Breast epithelium (tissue), 4 donors: ENCODE measurements around the gene THBS2. TPM values are rescaled to one million over a fixed set of nuclear protein-coding genes. Genes with fewer than 3 reads are reported as not detected.

Experiments
- DNase-seq, 2 donors: peaks; one replicate each; pipeline ENCODE4 v3.0.0-alpha.2; 2019; ENCODE audit warnings: low spot score in 2 of 2
- H3K27ac ChIP-seq, 2 donors: fragments of 200-600 bp; sonication (generic) in 1 of 2; one replicate each; pipeline ENCODE4 v1.5.1; 2016 to 2019; ENCODE audit warnings: mild to moderate bottlenecking in 1 of 2
- H3K27me3 ChIP-seq, 2 donors: fragments of 200-600 bp; sonication (generic) in 1 of 2; one replicate each; pipeline versions ENCODE4 v1.5.1 to v1.6.0; 2017 to 2019; ENCODE audit warnings: control low read depth in 1 of 2, mild to moderate bottlenecking in 1 of 2
- H3K36me3 ChIP-seq: fragments of 200-600 bp; one replicate; pipeline ENCODE4 v1.5.1; 2019
- H3K4me1 ChIP-seq, 2 donors: fragments of 200-600 bp; sonication (generic); one replicate each; pipeline ENCODE4 v1.5.1; 2016 to 2019; ENCODE audit warnings: control low read depth in 1 of 2
- H3K4me3 ChIP-seq, 3 donors: fragments of 200-600 bp; sonication (generic); 1 replicate in 2 of 3; 2 replicates in 1 of 3; pipeline ENCODE4 v1.5.1; 2016 to 2019; ENCODE audit warnings: mild to moderate bottlenecking in 3 of 3, moderate library complexity in 2 of 3
- H3K9me3 ChIP-seq, 2 donors: fragments of 200-600 bp; sonication (generic) in 1 of 2; one replicate each; pipeline ENCODE4 v1.5.1; 2016 to 2019; ENCODE audit warnings: control low read depth in 1 of 2
- POLR2A ChIP-seq: fragments of 450-650 bp; IDR thresholded peaks from one replicate; pipeline ENCODE4 v1.6.1; 2016; ENCODE audit warnings: antibody characterized with exemption, mild to moderate bottlenecking, moderate library complexity
- POLR2AphosphoS5 ChIP-seq, 3 donors: sonication (generic); formaldehyde crosslinking; IDR thresholded peaks; one replicate each; pipeline ENCODE4 v1.6.1; 2017; ENCODE audit warnings: antibody characterized with exemption in 3 of 3
- intact Hi-C: fragments of 100-400 bp; cut with DNase I; formaldehyde crosslinking; loops from one replicate; pipeline ENCODE4 v1.15.1; 2023; ENCODE audit warnings: low total_unique reads
- total RNA-seq, 3 donors: library from RNA; depleted of rRNA; stranded (reverse); fragments of >200 nt; gene quantifications; one replicate each; pipeline ENCODE4 v1.1.0, GENCODE V29; 2016
- TF ChIP-seq, protein P1 (sequence below), 3 donors: fragments of 450-650 bp; IDR thresholded peaks; one replicate each; pipeline ENCODE4 v1.5.1; 2016 to 2017; ENCODE audit warnings: antibody characterized with exemption in 3 of 3, mild to moderate bottlenecking in 3 of 3, moderate library complexity in 3 of 3

The THBS2 gene
- total RNA-seq, 3 donors from 2014 or later, result 31.9 to 145 (median 73.0) TPM

DNA sequence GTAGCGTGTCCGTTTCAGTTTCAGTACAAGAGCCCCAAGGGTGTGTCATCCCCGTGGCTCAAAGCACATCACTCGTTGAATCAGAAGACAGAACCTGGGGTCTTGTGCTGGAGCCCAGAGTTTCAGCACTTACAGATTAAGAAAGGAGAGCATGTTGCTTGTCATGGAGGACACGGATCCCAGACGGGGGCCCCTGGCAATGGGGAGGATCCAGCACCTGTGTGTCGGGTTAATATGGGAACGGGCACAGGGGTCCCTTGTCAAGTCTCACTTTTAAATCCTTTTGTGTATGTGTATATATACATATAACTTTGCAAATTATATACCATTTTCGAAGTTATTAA is 23.4 kb downstream of the THBS2 start:
- Histone ChIP-seq H3K36me3 (no peaks in the 10 kb centered on the region), H3K27ac (peak overlapping the region; percentile 38 to 68), H3K4me3 (no peak overlapping the region), H3K9me3 (no peaks in the 10 kb centered on the region), H3K4me1 (no peaks in the 10 kb centered on the region), H3K27me3 (no peaks in the 10 kb centered on the region)
- TF ChIP-seq POLR2AphosphoS5 (IDR thresholded peaks at IDR 0.05) (no peak), POLR2A (no peak)
- TF ChIP-seq, protein P1, sequence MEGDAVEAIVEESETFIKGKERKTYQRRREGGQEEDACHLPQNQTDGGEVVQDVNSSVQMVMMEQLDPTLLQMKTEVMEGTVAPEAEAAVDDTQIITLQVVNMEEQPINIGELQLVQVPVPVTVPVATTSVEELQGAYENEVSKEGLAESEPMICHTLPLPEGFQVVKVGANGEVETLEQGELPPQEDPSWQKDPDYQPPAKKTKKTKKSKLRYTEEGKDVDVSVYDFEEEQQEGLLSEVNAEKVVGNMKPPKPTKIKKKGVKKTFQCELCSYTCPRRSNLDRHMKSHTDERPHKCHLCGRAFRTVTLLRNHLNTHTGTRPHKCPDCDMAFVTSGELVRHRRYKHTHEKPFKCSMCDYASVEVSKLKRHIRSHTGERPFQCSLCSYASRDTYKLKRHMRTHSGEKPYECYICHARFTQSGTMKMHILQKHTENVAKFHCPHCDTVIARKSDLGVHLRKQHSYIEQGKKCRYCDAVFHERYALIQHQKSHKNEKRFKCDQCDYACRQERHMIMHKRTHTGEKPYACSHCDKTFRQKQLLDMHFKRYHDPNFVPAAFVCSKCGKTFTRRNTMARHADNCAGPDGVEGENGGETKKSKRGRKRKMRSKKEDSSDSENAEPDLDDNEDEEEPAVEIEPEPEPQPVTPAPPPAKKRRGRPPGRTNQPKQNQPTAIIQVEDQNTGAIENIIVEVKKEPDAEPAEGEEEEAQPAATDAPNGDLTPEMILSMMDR (IDR thresholded peaks at IDR 0.05), result no peak
- intact Hi-C loops, result no loop called here
- no peak for DNase-seq

GRCh38 chr6:169229615-169230321 is 23.9 kb downstream of the THBS2 start:
- peak overlapping the region in 2 of 3 donors; percentile 10 to 31 for H3K4me3 ChIP-seq
- H3K27me3 ChIP-seq, result no peaks in the 10 kb centered on the region
- peak in 1 of 3 donors; percentile 31 for TF ChIP-seq POLR2AphosphoS5 (IDR thresholded peaks at IDR 0.05)
- TF ChIP-seq POLR2A, result no peak
- TF ChIP-seq, protein P1 (IDR thresholded peaks at IDR 0.05), result no peak
- no peaks in the 10 kb centered on the region for H3K9me3 ChIP-seq
- DNase-seq, result peak in 1 of 2 donors; percentile 50
- H3K4me1 ChIP-seq, result no peaks in the 10 kb centered on the region
- intact Hi-C loops, result no loop called here
- no peaks in the 10 kb centered on the region for H3K36me3 ChIP-seq
- H3K27ac ChIP-seq, result peak overlapping the region; percentile 63 to 68

- no peak overlapping the region for H3K4me3 ChIP-seq
- H3K9me3 ChIP-seq, result no peaks in the 10 kb centered on the region
- H3K27ac ChIP-seq, result no peak overlapping the region
- no peak for TF ChIP-seq POLR2AphosphoS5 (IDR thresholded peaks at IDR 0.05)
- no peaks in the 10 kb centered on the region for H3K27me3 ChIP-seq
- H3K36me3 ChIP-seq, result no peaks in the 10 kb centered on the region
- intact Hi-C loops, result no loop called here
- DNase-seq, result no peak
- H3K4me1 ChIP-seq, result no peaks in the 10 kb centered on the region
Measured at GRCh38 chr6:169227116-169227515, 26.5 kb downstream of the THBS2 start.

DNA sequence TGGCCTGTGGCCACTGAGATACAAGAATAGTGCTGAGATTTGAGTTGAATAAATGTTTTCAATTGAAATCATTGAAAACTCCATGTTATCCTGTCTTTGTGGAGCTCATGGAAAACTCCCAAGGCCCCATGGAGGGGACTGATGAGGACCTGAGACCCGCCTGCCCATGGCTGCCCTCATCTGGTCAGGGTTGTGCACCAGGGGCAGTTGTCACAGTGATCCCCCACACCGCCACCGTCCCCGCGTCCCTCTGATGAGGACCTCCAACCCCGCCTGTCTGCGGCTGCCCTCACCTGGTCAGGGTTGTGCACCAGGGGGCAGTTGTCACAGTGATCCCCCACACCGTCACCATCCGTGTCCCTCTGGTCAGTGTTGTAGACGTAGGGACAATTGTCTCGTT is 27.8 kb downstream of the THBS2 start:
- no peaks in the 10 kb centered on the region for H3K9me3 ChIP-seq
- H3K27me3 ChIP-seq, result no peaks in the 10 kb centered on the region
- TF ChIP-seq, protein P1 (IDR thresholded peaks at IDR 0.05), result no peak
- TF ChIP-seq POLR2A (no peak), POLR2AphosphoS5 (IDR thresholded peaks at IDR 0.05) (no peak)
- no peaks in the 10 kb centered on the region for H3K36me3 ChIP-seq
- H3K4me1 ChIP-seq, result no peaks in the 10 kb centered on the region
- no peak for DNase-seq
- intact Hi-C loops, result no loop called here
- no peak overlapping the region for H3K4me3 ChIP-seq
- H3K27ac ChIP-seq, result peak overlapping the region in 1 of 2 donors; percentile 63

DNA sequence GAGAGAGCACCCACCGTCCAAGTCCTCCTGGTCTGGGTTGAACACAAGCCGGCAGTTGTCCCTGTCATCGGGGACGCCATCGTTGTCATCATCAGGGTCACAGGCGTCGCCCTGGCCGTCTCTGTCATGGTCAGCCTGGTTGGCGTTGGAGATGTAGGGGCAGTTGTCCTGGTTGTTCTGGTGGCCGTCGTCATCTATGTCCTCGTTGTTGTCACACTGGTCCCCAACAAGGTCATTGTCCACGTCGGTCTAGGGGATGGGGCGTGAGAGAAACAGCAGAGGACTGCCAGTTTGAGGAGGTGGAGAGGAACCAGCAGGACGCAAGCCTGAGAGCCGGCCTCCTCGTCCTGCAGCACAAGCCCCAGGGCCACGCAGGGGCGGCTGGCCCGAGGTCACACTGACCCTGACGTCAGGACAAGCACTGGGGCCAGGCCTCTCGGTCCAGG is 28.5 kb downstream of the THBS2 start:
- Histone ChIP-seq H3K9me3 (no peaks in the 10 kb centered on the region), H3K27me3 (no peaks in the 10 kb centered on the region), H3K27ac (peak overlapping the region in 1 of 2 donors; percentile 63), H3K4me3 (no peak overlapping the region), H3K4me1 (no peaks in the 10 kb centered on the region), H3K36me3 (no peaks in the 10 kb centered on the region)
- intact Hi-C loops, result no loop called here
- TF ChIP-seq POLR2A, result no peak
- no peak for TF ChIP-seq POLR2AphosphoS5 (IDR thresholded peaks at IDR 0.05)
- TF ChIP-seq, protein P1 (IDR thresholded peaks at IDR 0.05), result no peak
- DNase-seq, result no peak
